Coronary artery (tissue), 2 donors: ENCODE data around the gene RAPGEF1.

Experiments used
- DNase-seq: peaks from one replicate; pipeline ENCODE4 v3.0.0-alpha.2; 2017; ENCODE audit warnings: low spot score
- H3K27ac ChIP-seq, 2 donors: fragments of 200-600 bp; sonication (generic); one replicate each; pipeline ENCODE4 v1.5.1; 2016 to 2019
- H3K4me3 ChIP-seq: fragments of 200-600 bp; sonication (generic); 2 replicates; pipeline ENCODE4 v1.5.1; 2016; ENCODE audit warnings: mild to moderate bottlenecking, moderate library complexity
- TF ChIP-seq, protein P1 (sequence below): fragments of 200-600 bp; sonication (generic); IDR thresholded peaks from one replicate; pipeline ENCODE4 v1.5.1; 2019; ENCODE audit warnings: antibody characterized with exemption

RAPGEF1 gene

DNA sequence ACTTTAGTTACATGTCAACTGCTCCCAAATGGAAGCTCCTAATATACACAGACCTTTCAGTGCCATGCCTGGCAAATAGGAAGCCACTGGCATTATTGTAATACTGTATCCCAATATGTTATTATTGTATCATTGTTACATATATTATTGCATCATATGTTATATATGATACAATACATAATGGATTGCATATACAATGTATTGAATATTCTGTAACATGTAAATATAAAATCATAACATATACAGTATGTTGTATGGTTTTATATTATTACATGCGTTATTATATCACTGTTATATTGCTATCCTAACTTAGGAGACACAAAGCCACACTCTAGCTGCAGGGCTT is 38.5 kb downstream of the RAPGEF1 start:
- TF ChIP-seq, protein P1, sequence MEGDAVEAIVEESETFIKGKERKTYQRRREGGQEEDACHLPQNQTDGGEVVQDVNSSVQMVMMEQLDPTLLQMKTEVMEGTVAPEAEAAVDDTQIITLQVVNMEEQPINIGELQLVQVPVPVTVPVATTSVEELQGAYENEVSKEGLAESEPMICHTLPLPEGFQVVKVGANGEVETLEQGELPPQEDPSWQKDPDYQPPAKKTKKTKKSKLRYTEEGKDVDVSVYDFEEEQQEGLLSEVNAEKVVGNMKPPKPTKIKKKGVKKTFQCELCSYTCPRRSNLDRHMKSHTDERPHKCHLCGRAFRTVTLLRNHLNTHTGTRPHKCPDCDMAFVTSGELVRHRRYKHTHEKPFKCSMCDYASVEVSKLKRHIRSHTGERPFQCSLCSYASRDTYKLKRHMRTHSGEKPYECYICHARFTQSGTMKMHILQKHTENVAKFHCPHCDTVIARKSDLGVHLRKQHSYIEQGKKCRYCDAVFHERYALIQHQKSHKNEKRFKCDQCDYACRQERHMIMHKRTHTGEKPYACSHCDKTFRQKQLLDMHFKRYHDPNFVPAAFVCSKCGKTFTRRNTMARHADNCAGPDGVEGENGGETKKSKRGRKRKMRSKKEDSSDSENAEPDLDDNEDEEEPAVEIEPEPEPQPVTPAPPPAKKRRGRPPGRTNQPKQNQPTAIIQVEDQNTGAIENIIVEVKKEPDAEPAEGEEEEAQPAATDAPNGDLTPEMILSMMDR, result no peak
- DNase-seq, result no peak
- H3K27ac ChIP-seq, result peak overlapping the region in 1 of 2 donors; percentile 38
- no peak overlapping the region for H3K4me3 ChIP-seq

DNA sequence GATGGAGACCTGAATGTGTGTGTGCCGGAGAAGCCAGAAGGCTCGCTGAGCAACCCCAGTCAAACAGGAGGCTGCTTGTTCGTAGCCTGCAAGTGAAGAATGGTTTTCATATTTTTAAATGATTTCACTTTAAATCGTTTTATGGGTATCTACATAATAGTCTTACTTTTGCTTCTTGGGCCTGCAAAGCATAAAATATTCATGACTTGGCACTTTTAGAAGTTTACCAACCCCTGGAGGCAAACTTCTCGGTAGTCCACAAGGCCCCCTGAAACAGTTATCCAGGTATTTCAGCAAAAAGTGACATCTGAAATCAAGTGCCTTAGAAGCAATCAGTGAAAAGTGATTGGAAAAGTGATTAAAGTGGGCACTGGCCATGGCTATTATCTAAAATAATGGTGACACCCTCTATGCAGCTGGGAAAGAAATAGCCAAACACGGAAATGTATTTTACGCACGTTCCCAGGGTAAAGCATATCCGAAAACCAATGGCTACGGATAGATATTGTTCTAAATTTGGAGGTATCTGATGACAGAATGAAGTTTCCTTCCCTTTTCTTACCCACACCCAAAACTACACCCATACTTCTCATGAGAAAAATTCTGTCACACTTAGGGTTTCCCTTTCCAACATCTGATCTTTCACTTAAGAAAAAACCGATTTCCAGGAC is 39.0 kb downstream of the RAPGEF1 start:
- peak; percentile 19 for DNase-seq
- TF ChIP-seq, protein P1, result no peak
- Histone ChIP-seq H3K27ac (peak overlapping the region in 1 of 2 donors; percentile 38), H3K4me3 (no peak overlapping the region)

DNA sequence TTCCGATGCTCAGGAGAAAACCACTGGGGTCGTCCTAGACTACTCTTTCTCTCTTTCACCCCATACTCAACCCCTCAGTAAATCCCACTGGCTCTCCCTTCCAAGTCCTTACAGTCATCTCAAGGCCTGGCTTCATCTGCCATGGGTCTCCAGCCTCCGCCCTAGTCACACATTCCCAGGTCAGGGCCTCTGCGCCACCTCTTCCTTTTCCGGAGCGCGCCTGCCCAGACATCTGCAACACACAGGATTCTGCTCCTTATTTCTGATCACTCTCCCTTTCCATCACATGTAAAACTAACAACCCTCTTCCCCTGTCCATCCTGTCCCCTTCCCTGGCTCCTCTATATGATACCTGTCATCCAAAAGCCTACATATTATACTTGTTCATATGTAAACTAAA is 39.8 kb downstream of the RAPGEF1 start:
- TF ChIP-seq, protein P1, result no peak
- DNase-seq, result peak; percentile 17
- H3K27ac ChIP-seq, result peak overlapping the region in 1 of 2 donors; percentile 16
- no peak overlapping the region for H3K4me3 ChIP-seq

GRCh38 chr9:131698618-131698985 is 41.3 kb downstream of the RAPGEF1 start:
- Histone ChIP-seq H3K27ac (peak overlapping the region in 1 of 2 donors; percentile 66), H3K4me3 (no peak overlapping the region)
- no peak for DNase-seq
- TF ChIP-seq, protein P1, result no peak

DNA sequence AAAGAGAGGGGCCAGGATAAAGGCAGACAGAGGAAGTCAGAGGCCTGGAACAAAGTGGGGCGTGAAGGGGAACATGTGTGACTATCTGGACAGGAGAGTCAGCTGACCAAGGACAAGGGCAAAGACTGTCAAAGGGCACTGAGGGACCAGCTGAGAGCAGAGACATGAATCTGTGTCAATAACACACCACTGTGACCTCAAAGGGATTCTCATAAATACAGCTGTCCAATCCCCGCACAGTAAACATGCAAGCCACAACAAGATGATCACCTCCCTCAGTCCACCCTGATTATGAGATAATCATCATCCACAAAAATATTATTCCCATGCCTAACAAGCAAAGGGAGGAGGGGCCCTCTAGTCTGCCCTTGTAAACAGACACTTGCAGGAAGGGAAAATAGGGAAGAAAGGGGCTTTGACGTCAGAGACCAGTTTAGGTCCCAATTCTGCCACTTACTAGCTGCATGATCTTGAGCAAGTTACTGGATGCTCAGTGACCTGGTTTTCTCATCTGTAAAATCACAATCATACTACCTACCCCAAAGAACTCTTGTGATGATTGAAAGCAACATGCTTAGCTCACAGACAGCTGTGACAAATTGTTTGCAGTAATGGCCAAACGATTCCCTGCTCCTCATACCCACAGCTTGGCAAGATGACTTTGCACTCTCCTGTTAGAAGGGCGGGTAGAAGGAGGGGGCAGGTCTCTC is 41.8 kb downstream of the RAPGEF1 start:
- no peak overlapping the region for H3K4me3 ChIP-seq

DNA sequence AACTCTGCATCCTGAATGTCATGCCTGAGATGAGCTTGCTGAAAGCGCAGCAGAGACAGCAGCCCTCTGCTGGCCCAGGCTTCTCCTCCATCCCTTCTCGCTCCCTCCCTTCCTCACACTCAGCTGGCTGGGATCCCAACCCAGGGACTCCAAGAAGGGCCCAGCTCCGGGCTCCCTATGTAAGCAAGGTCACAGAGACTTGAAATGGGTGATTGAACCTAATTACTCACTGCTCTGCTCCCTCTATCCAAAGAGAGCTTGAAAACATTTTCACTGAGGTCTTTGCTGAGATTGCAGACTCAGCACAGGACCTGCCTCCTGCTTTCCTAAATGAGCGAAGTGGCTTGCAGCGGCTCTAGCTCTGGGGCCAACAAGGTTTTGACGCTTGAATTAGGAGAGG is 42.8 kb downstream of the RAPGEF1 start:
- Histone ChIP-seq H3K4me3 (no peak overlapping the region), H3K27ac (peak overlapping the region; percentile 13 to 66)
- peak; percentile 65 for DNase-seq
- TF ChIP-seq, protein P1, result no peak

More for the DNA sequence above, 41.8 kb downstream of the RAPGEF1 start:
- H3K27ac ChIP-seq, result peak overlapping the region; percentile 13 to 66
- TF ChIP-seq, protein P1, result no peak
- DNase-seq, result peak; percentile 64
